H9 (cell line): ENCODE results near the gene GIT2. TPM values are rescaled to one million over a fixed set of nuclear protein-coding genes. Genes with fewer than 3 reads are reported as not detected.
"Not testable (repeated sequence)": the region's sequence is repeated elsewhere in the genome, so short reads cannot be mapped to it uniquely, and the experiment has no call there.

Experiments used
- DNase-seq: peaks from one replicate; pipeline ENCODE4 v3.0.0-alpha.2; 2017
- H2AFZ ChIP-seq: one replicate; pipeline ENCODE4 v1.6.1; 2013; ENCODE audit warnings: mild to moderate bottlenecking, low read length, control low read depth, moderate library complexity
- H2AK5ac ChIP-seq: 2 replicates; pipeline ENCODE4 v1.6.1; 2013; ENCODE audit warnings: low read length, control low read depth, mixed read lengths; ENCODE audit not compliant: insufficient read length
- H2BK120ac ChIP-seq: one replicate; pipeline ENCODE4 v1.6.1; 2013; ENCODE audit warnings: low read depth, mild to moderate bottlenecking, low read length, control low read depth, inconsistent platforms; ENCODE audit not compliant: poor library complexity, severe bottlenecking
- H2BK12ac ChIP-seq: 2 replicates; pipeline ENCODE4 v1.6.1; 2013; ENCODE audit warnings: low read length, control low read depth, mixed read lengths, low read depth; ENCODE audit not compliant: insufficient read length
- H2BK15ac ChIP-seq: 2 replicates; pipeline ENCODE4 v1.6.1; 2013; ENCODE audit warnings: low read depth, low read length, control low read depth
- H2BK20ac ChIP-seq: one replicate; pipeline ENCODE4 v1.6.1; 2013; ENCODE audit warnings: low read depth, mild to moderate bottlenecking, low read length, control low read depth, inconsistent platforms; ENCODE audit not compliant: poor library complexity, severe bottlenecking
- H2BK5ac ChIP-seq: 2 replicates; pipeline ENCODE4 v1.6.1; 2013; ENCODE audit warnings: low read length, control low read depth, mixed read lengths; ENCODE audit not compliant: insufficient read length
- H3K14ac ChIP-seq: 2 replicates; pipeline ENCODE4 v1.6.1; 2013; ENCODE audit warnings: low read length, control low read depth; ENCODE audit not compliant: insufficient read depth
- H3K18ac ChIP-seq: 2 replicates; pipeline ENCODE4 v1.6.1; 2013; ENCODE audit warnings: low read depth, mild to moderate bottlenecking, mixed read lengths, low read length, control low read depth; ENCODE audit not compliant: insufficient read length
- H3K23ac ChIP-seq: 2 replicates; pipeline ENCODE4 v1.6.1; 2013; ENCODE audit warnings: low read length, control low read depth, mixed read lengths, low read depth; ENCODE audit not compliant: insufficient read length
- H3K23me2 ChIP-seq: 2 replicates; pipeline ENCODE4 v1.6.1; 2013; ENCODE audit warnings: low read depth, mild to moderate bottlenecking, mixed read lengths, low read length, control low read depth; ENCODE audit not compliant: insufficient read length, poor library complexity, severe bottlenecking
- H3K27ac ChIP-seq: 2 replicates; pipeline ENCODE4 v1.5.1; 2013; ENCODE audit warnings: low read length, control low read depth, mixed read lengths, low read depth; ENCODE audit not compliant: insufficient read length
- H3K27me3 ChIP-seq: 2 replicates; pipeline ENCODE4 v1.6.1; 2013; ENCODE audit warnings: low read length, control low read depth, inconsistent platforms; ENCODE audit not compliant: insufficient read depth
- H3K4ac ChIP-seq: 2 replicates; pipeline ENCODE4 v1.6.1; 2013; ENCODE audit warnings: low read depth, mild to moderate bottlenecking, control low read depth, inconsistent platforms, low read length, moderate library complexity
- H3K4me1 ChIP-seq: 2 replicates; pipeline ENCODE4 v1.6.1; 2013; ENCODE audit warnings: low read length, control low read depth, inconsistent platforms; ENCODE audit not compliant: insufficient read depth
- H3K4me2 ChIP-seq: 2 replicates; pipeline ENCODE4 v1.6.1; 2013; ENCODE audit warnings: low read length, control low read depth, mixed read lengths; ENCODE audit not compliant: insufficient read length, insufficient read depth
- H3K56ac ChIP-seq: 2 replicates; pipeline ENCODE4 v1.6.1; 2013; ENCODE audit warnings: low read depth, mild to moderate bottlenecking, mixed read lengths, low read length, control low read depth; ENCODE audit not compliant: insufficient read length
- H3K79me1 ChIP-seq: 2 replicates; pipeline ENCODE4 v1.6.1; 2013; ENCODE audit warnings: low read depth, mild to moderate bottlenecking, moderate library complexity, low read length, control low read depth, inconsistent platforms; ENCODE audit not compliant: insufficient read depth, poor library complexity, severe bottlenecking
- H3K79me2 ChIP-seq: 2 replicates; pipeline ENCODE4 v1.6.1; 2013; ENCODE audit warnings: low read length, control low read depth, inconsistent platforms; ENCODE audit not compliant: insufficient read depth
- H3K9ac ChIP-seq: 2 replicates; pipeline ENCODE4 v1.6.1; 2013; ENCODE audit warnings: low read length, control low read depth, mixed read lengths; ENCODE audit not compliant: insufficient read length; ENCODE audit errors: extremely low read depth
- H3K9me3 ChIP-seq: one replicate; pipeline ENCODE4 v1.6.1; 2013; ENCODE audit warnings: low read depth, low read length, inconsistent platforms; ENCODE audit not compliant: control insufficient read depth
- H3T11ph ChIP-seq: one replicate; pipeline ENCODE4 v1.6.1; 2013; ENCODE audit warnings: mild to moderate bottlenecking, low read length, control low read depth, inconsistent platforms
- H4K20me1 ChIP-seq: one replicate; pipeline ENCODE4 v1.6.1; 2013; ENCODE audit not compliant: control insufficient read depth, insufficient read length, insufficient read depth
- H4K5ac ChIP-seq: 2 replicates; pipeline ENCODE4 v1.6.1; 2013; ENCODE audit warnings: low read depth, mild to moderate bottlenecking, mixed read lengths, low read length, control low read depth; ENCODE audit not compliant: insufficient read length
- H4K8ac ChIP-seq: replicated peaks from 2 replicates; pipeline ENCODE4 v1.6.1; 2013; ENCODE audit warnings: low read length, control low read depth, mixed read lengths, low read depth; ENCODE audit not compliant: insufficient read length
- H4K91ac ChIP-seq: 2 replicates; pipeline ENCODE4 v1.6.1; 2013; ENCODE audit warnings: low read depth, mild to moderate bottlenecking, moderate library complexity, mixed read lengths, low read length, control low read depth; ENCODE audit not compliant: insufficient read length
- H3K27ac Mint-ChIP-seq, 3 experiments: 2 replicates in 2 of 3; 3 replicates in 1 of 3; pipeline ENCODE4 v1.8.0; 2020 to 2021; ENCODE audit warnings: mixed read lengths in 3 of 3, mild to moderate bottlenecking in 1 of 3, moderate library complexity in 1 of 3
- H3K27me3 Mint-ChIP-seq: 2 replicates; pipeline ENCODE4 v1.8.0; 2021; ENCODE audit warnings: low read depth, mild to moderate bottlenecking, moderate library complexity, mixed read lengths
- H3K36me3 Mint-ChIP-seq, 3 experiments: 2 replicates in 2 of 3; 3 replicates in 1 of 3; pipeline ENCODE4 v1.8.0; 2020 to 2021; ENCODE audit warnings: low read depth in 3 of 3, mixed read lengths in 3 of 3; ENCODE audit not compliant: insufficient read depth in 1 of 3
- H3K4me1 Mint-ChIP-seq, 2 experiments: 2 replicates each; pipeline ENCODE4 v1.8.0; 2020; ENCODE audit warnings: mixed read lengths in 2 of 2
- H3K4me3 Mint-ChIP-seq, 2 experiments: 2 replicates in 1 of 2; 3 replicates in 1 of 2; pipeline ENCODE4 v1.8.0; 2020 to 2021; ENCODE audit warnings: mild to moderate bottlenecking in 2 of 2, mixed read lengths in 2 of 2, moderate library complexity in 1 of 2
- H3K9me3 Mint-ChIP-seq, 2 experiments: 2 replicates in 1 of 2; 3 replicates in 1 of 2; pipeline ENCODE4 v1.8.0; 2020; ENCODE audit warnings: mild to moderate bottlenecking in 2 of 2, mixed read lengths in 2 of 2, moderate library complexity in 1 of 2
- WGBS: extraction: QIAGEN DNeasy Blood & Tissue Kit; methylation state at CpG from one replicate; pipeline ENCODE4 v1.1.7; 2013; ENCODE audit warnings: missing lambda C conversion rate, low lambda C conversion rate, mixed read lengths; ENCODE audit not compliant: insufficient read length; ENCODE audit errors: extremely low coverage; 5-methylcytosine and 5-hydroxymethylcytosine counted together
- total RNA-seq: library from RNA; stranded (reverse); gene quantifications from 2 replicates; pipeline ENCODE4 v1.2.1, GENCODE V29; 2021
- TF ChIP-seq, protein P1 (sequence below): fragments of 200-600 bp; sonication (generic); conservative IDR thresholded peaks from 3 replicates; pipeline ENCODE4 v1.8.0; 2021; ENCODE audit warnings: antibody characterized with exemption, mild to moderate bottlenecking

GIT2 gene
- total RNA-seq, 1 experiment from 2014 or later: 27.0 TPM

DNA sequence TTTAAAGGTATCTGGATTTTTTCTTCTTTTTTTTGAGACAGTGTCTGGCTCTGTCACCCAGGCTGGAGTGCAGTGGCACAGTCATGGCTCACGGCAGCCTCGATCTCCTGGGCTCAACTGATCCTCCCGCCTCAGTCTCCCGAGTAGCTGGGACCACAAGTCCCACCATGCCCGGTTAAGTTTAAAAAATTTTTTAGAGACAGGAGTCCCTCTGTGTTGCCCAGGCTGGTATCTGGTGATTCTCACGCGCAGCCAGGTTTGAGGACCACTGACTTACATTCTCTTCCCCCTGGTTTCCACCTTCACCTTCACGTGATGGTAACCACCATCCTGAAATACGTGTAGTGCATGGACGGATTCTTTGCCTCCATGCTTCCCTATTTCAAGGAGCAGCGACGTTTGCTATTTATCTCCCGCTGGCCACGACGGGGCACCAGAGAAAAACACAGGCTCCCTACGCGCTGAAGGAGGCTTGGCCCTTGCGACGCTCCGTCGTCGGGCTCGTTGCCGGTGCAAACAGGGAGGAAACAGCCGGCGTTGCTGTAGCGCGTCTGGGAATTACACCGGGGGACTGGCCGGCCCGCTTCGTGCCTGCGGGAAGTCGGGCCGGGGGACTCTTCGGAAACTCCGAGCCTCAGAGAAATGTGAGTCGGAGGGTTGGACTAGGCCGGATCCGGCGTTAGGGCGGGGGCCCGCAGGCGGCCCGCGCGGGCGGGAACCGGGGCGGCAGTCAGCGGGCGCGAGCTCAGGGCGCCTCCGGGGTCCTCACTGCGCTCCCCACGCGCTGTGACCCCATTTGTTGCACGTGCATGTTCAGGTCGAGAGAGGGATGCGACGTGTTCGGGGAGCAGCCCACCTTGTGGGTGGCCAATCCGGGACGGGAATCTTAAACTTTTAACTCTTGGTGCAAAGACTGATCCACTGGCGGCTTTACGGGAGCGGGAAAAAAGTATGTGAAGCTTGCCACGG is 96.1 kb downstream of the GIT2 start, which contains the start of gene TCHP:
Gene TCHP, plus strand, starts transcription at position 492 of the 969 bp plus-strand sequence. CDS start 2,753 bp downstream, outside the sequence.
- H3K23me2 ChIP-seq: peaks cover 13% of the 10 kb centered on the region
- peak within 1 kb of the TSS; percentile 83 to 92 (median 91); a peak in 5 of 7 replicates for H3K27ac Mint-ChIP-seq

DNA sequence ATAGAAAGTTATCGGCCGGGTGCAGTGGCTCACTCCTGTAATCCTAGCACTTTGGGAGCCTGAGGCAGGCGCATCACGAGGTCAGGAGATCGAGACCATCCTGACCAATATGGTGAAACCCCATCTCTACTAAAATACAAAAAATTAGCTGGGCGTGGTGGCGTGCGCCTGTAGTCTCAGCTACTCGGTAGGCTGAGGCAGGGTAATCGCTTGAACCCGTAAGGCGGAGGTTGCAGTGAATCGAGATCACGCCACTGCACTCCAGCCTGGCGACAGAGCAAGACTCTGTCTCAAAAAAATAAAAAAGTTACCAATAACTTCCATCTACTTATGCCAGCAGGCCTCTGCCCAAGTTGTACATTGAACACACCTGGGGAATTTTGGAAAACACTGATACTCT is 96.8 kb downstream of the GIT2 start:
- not testable (repeated sequence) for H2BK120ac ChIP-seq, H4K91ac ChIP-seq, H4K5ac ChIP-seq, H2AK5ac ChIP-seq, H2BK12ac ChIP-seq, H2BK5ac ChIP-seq, H3K79me1 ChIP-seq, H3K27ac ChIP-seq, H3K4me1 ChIP-seq, H3K14ac ChIP-seq, H2AFZ ChIP-seq, H3K79me2 ChIP-seq, H3K9ac ChIP-seq, H4K8ac ChIP-seq, H3T11ph ChIP-seq, H2BK20ac ChIP-seq, H3K27ac Mint-ChIP-seq, H3K56ac ChIP-seq, H3K4ac ChIP-seq, H3K23ac ChIP-seq, DNase-seq, H3K9me3 Mint-ChIP-seq, H3K4me2 ChIP-seq, H3K9me3 ChIP-seq, H4K20me1 ChIP-seq, H2BK15ac ChIP-seq, H3K18ac ChIP-seq
- Mint-ChIP-seq H3K36me3 (peaks cover 8 to 11% (median 8%) of the 10 kb centered on the region in 3 experiments; a peak in 6 of 7 replicates), H3K27me3 (peaks cover 96% of the 10 kb centered on the region), H3K4me3 (peak overlapping the region; percentile 89 to 94), H3K4me1 (peaks cover 19 to 26% of the 10 kb centered on the region in 2 experiments)
- WGBS: no CpG with 5 or more reads among the region's 15 CpGs
- H3K27me3 ChIP-seq: peaks cover 56% of the 10 kb centered on the region
- peaks cover 13% of the 10 kb centered on the region for H3K23me2 ChIP-seq

More for the DNA sequence above, 96.1 kb downstream of the GIT2 start, which contains the start of gene TCHP:
- Histone ChIP-seq H3K27me3 (peaks cover 60% of the 10 kb centered on the region), H3K4ac (no peak within 1 kb of the TSS), H2AFZ (no peak within 1 kb of the TSS), H3K79me1 (no peaks in the 10 kb centered on the region), H2BK15ac (no peak within 1 kb of the TSS), H3K14ac (peak within 1 kb of the TSS; percentile 68), H3K23ac (peak within 1 kb of the TSS; percentile 55), H4K20me1 (no peaks in the 10 kb centered on the region), H2AK5ac (no peak within 1 kb of the TSS), H3K4me2 (peak within 1 kb of the TSS; percentile 69), H4K91ac (no peak within 1 kb of the TSS), H2BK12ac (no peak within 1 kb of the TSS), H3K27ac (no peak within 1 kb of the TSS), H3T11ph (no peak within 1 kb of the TSS), H4K5ac (peak within 1 kb of the TSS; percentile 6), H3K18ac (no peak within 1 kb of the TSS), H3K4me1 (no peaks in the 10 kb centered on the region), H4K8ac (no peak within 1 kb of the TSS), H2BK120ac (no peak within 1 kb of the TSS), H3K9ac (peak within 1 kb of the TSS; percentile 64), H2BK5ac (no peak within 1 kb of the TSS), H3K9me3 (no peaks in the 10 kb centered on the region), H3K56ac (no peak within 1 kb of the TSS), H3K79me2 (no peaks in the 10 kb centered on the region), H2BK20ac (no peak within 1 kb of the TSS)
- Mint-ChIP-seq H3K36me3 (peaks cover 16 to 18% (median 16%) of the 10 kb centered on the region in 3 experiments; a peak in 6 of 7 replicates), H3K4me3 (peak within 1 kb of the TSS; percentile 89 to 94), H3K9me3 (no peaks in the 10 kb centered on the region; a peak in 1 of 5 replicates), H3K27me3 (peaks cover 96% of the 10 kb centered on the region), H3K4me1 (peaks cover 19 to 26% of the 10 kb centered on the region in 2 experiments)
- DNase-seq: peak; percentile 82
- TF ChIP-seq, protein P1, sequence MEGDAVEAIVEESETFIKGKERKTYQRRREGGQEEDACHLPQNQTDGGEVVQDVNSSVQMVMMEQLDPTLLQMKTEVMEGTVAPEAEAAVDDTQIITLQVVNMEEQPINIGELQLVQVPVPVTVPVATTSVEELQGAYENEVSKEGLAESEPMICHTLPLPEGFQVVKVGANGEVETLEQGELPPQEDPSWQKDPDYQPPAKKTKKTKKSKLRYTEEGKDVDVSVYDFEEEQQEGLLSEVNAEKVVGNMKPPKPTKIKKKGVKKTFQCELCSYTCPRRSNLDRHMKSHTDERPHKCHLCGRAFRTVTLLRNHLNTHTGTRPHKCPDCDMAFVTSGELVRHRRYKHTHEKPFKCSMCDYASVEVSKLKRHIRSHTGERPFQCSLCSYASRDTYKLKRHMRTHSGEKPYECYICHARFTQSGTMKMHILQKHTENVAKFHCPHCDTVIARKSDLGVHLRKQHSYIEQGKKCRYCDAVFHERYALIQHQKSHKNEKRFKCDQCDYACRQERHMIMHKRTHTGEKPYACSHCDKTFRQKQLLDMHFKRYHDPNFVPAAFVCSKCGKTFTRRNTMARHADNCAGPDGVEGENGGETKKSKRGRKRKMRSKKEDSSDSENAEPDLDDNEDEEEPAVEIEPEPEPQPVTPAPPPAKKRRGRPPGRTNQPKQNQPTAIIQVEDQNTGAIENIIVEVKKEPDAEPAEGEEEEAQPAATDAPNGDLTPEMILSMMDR: no peak
- WGBS: no CpG with 5 or more reads among the region's 69 CpGs
